Neutrophil (primary cell): ENCODE data around the gene SMIM27.
"Not testable (repeated sequence)": the region's sequence is repeated elsewhere in the genome, so short reads cannot be mapped to it uniquely, and the experiment has no call there.

Experiments used
- H3K27ac ChIP-seq: fragments of 200-600 bp; sonication (generic); 2 replicates; pipeline ENCODE4 v1.5.1; 2016; ENCODE audit warnings: mild to moderate bottlenecking, moderate library complexity
- H3K27me3 ChIP-seq: fragments of 200-600 bp; sonication (generic); 2 replicates; pipeline ENCODE4 v1.6.0; 2016; ENCODE audit warnings: mild to moderate bottlenecking
- H3K36me3 ChIP-seq: fragments of 200-600 bp; sonication (generic); 2 replicates; pipeline ENCODE4 v1.5.1; 2017
- H3K4me1 ChIP-seq, 2 experiments: fragments of 200-600 bp in 1 of 2; sonication (generic) in 1 of 2; 1 replicate in 1 of 2; 2 replicates in 1 of 2; pipeline versions ENCODE4 v1.5.1 to v1.6.1; 2013 to 2016; ENCODE audit warnings: low read depth in 1 of 2, low read length in 1 of 2, mild to moderate bottlenecking in 1 of 2, moderate library complexity in 1 of 2; ENCODE audit not compliant: control insufficient read depth in 1 of 2, insufficient read depth in 1 of 2
- H3K4me3 ChIP-seq, 2 experiments: fragments of 200-600 bp in 1 of 2; sonication (generic) in 1 of 2; 1 replicate in 1 of 2; 2 replicates in 1 of 2; pipeline ENCODE4 v1.5.1; 2013 to 2016; ENCODE audit warnings: low read depth in 1 of 2, low read length in 1 of 2, mild to moderate bottlenecking in 1 of 2, moderate library complexity in 1 of 2
- H3K9me3 ChIP-seq: fragments of 200-600 bp; sonication (generic); 2 replicates; pipeline ENCODE4 v1.5.1; 2016
- CTCF ChIP-seq: fragments of 200-600 bp; sonication (generic); IDR thresholded peaks from 2 replicates; pipeline ENCODE4 v1.5.1; 2016; ENCODE audit warnings: antibody characterized with exemption

Gene SMIM27

DNA sequence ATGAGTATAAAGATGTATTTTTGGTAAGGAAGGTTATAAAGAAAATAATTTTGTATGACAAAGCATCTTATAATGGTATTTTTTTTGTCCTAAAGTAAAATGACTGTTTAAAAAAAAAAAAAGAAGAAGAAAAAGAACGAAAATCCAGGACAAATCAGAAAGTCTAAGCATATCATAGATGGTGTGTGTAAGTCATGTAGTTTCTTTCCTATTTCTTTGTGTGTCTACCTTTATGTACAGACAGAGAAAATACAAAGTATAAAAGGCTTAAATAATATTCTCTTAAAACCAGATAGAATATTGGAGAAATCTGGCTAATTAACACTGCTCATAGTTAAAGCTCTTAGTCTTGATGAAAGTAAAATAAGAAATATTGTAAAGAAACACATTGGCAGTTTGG is 33.9 kb upstream of the SMIM27 start:
- no peak for TF ChIP-seq CTCF
- peaks cover 1 to 2% of the 10 kb centered on the region in 2 experiments for H3K4me1 ChIP-seq
- H3K9me3 ChIP-seq: no peaks in the 10 kb centered on the region
- no peaks in the 10 kb centered on the region for H3K36me3 ChIP-seq
- H3K27ac ChIP-seq: no peak overlapping the region
- H3K27me3 ChIP-seq: no peaks in the 10 kb centered on the region
- H3K4me3 ChIP-seq: no peak overlapping the region

- no peaks in the 10 kb centered on the region for H3K27me3 ChIP-seq
- no peak for TF ChIP-seq CTCF
- H3K4me3 ChIP-seq: no peak overlapping the region
- no peaks in the 10 kb centered on the region for H3K36me3 ChIP-seq
- H3K4me1 ChIP-seq: peaks cover 22 to 25% of the 10 kb centered on the region in 2 experiments
- H3K27ac ChIP-seq: no peak overlapping the region
- H3K9me3 ChIP-seq: no peaks in the 10 kb centered on the region
These were observed 28.2 kb upstream of the SMIM27 start for GRCh38 chr9:32523910-32524309.

- H3K36me3 ChIP-seq, H3K27me3 ChIP-seq, H3K9me3 ChIP-seq: not testable (repeated sequence)
- peak overlapping the region; percentile 80 to 81 for H3K4me3 ChIP-seq
- H3K27ac ChIP-seq: peak overlapping the region; percentile 89
- peaks cover 22 to 25% of the 10 kb centered on the region in 2 experiments for H3K4me1 ChIP-seq
These were observed 27.6 kb upstream of the SMIM27 start for GRCh38 chr9:32524558-32524891.

GRCh38 chr9:32524892-32525708 is 27.0 kb upstream of the SMIM27 start:
- H3K36me3 ChIP-seq: no peaks in the 10 kb centered on the region
- no peak for TF ChIP-seq CTCF
- H3K27me3 ChIP-seq: no peaks in the 10 kb centered on the region
- peak overlapping the region; percentile 80 to 81 for H3K4me3 ChIP-seq
- no peaks in the 10 kb centered on the region for H3K9me3 ChIP-seq
- H3K4me1 ChIP-seq: peaks cover 22 to 25% of the 10 kb centered on the region in 2 experiments
- H3K27ac ChIP-seq: peak overlapping the region; percentile 89

DNA sequence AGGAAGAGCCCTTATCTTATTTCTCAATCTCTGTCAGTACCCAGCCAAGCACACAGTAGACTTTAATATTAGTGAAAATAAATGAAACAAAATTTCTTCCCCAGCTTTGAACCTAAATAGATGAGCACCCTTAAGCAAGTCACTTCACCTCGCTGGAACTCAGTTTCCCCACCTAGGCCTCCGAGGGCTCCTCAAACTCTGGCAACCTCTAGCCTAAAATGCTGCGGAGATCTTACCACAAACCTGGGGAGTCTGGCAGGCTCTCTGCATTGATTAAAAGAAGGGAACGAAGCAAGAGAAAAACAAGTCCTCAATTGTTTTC is 26.5 kb upstream of the SMIM27 start:
- TF ChIP-seq CTCF: no peak
- H3K27ac ChIP-seq: peak overlapping the region; percentile 89
- H3K4me1 ChIP-seq: peaks cover 22 to 25% of the 10 kb centered on the region in 2 experiments
- H3K9me3 ChIP-seq: no peaks in the 10 kb centered on the region
- H3K27me3 ChIP-seq: no peaks in the 10 kb centered on the region
- no peaks in the 10 kb centered on the region for H3K36me3 ChIP-seq
- H3K4me3 ChIP-seq: peak overlapping the region; percentile 80 to 81

GRCh38 chr9:32526041-32526706 is 26.0 kb upstream of the SMIM27 start, which contains the start of gene RIGI:
Gene RIGI (minus strand): TSS chr9:32526196. CDS start chr9:32526166, 30 bp downstream.
- Histone ChIP-seq H3K9me3 (no peaks in the 10 kb centered on the region), H3K27ac (peak within 1 kb of the TSS; percentile 89), H3K27me3 (no peaks in the 10 kb centered on the region), H3K36me3 (no peaks in the 10 kb centered on the region), H3K4me3 (peak within 1 kb of the TSS; percentile 80 to 81), H3K4me1 (peaks cover 22 to 25% of the 10 kb centered on the region in 2 experiments)
- peak; percentile 9 for TF ChIP-seq CTCF
